Progenitor cell of endocrine pancreas (in vitro differentiated cells): ENCODE measurements around the gene SEMA7A. TPM values are rescaled to one million over a fixed set of nuclear protein-coding genes. Genes with fewer than 3 reads are reported as not detected.
A peak's percentile ranks its signal among the peaks of the same experiment; 100 is the strongest.
"Not testable (repeated sequence)": the region's sequence is repeated elsewhere in the genome, so short reads cannot be mapped to it uniquely, and the experiment has no call there.

Experiments used
- DNase-seq: peaks from one replicate; pipeline ENCODE4 v3.0.0; 2021; ENCODE audit warnings: low spot score; ENCODE audit not compliant: unreplicated experiment
- H3K27ac Mint-ChIP-seq: 2 replicates; pipeline ENCODE4 v1.8.0; 2021; ENCODE audit warnings: mild to moderate bottlenecking, moderate library complexity, mixed read lengths
- H3K27me3 Mint-ChIP-seq: 2 replicates; pipeline ENCODE4 v1.8.0; 2021; ENCODE audit warnings: mixed read lengths
- H3K36me3 Mint-ChIP-seq: 2 replicates; pipeline ENCODE4 v1.8.0; 2022; ENCODE audit warnings: mixed read lengths; ENCODE audit not compliant: insufficient read depth
- H3K4me1 Mint-ChIP-seq: 2 replicates; pipeline ENCODE4 v1.8.0; 2021; ENCODE audit warnings: low read depth, mixed read lengths
- H3K4me3 Mint-ChIP-seq: 2 replicates; pipeline ENCODE4 v1.8.0; 2021; ENCODE audit warnings: low read depth, mild to moderate bottlenecking, moderate library complexity, mixed read lengths
- H3K9me3 Mint-ChIP-seq: 2 replicates; pipeline ENCODE4 v1.8.0; 2021; ENCODE audit warnings: low read depth, mixed read lengths
- CTCF ChIP-seq: fragments of 200-600 bp; sonication (generic); IDR thresholded peaks from one replicate; pipeline ENCODE4 v1.5.0; 2021; ENCODE audit warnings: antibody characterized with exemption, mild to moderate bottlenecking; ENCODE audit not compliant: unreplicated experiment
- total RNA-seq: library from RNA; stranded (reverse); gene quantifications from 2 replicates; pipeline ENCODE4 v1.2.1, GENCODE V29; 2021

SEMA7A gene
- total RNA-seq, 1 donor from 2014 or later, result 1.9 TPM

GRCh38 chr15:74390647-74391288, 43.0 kb downstream of the SEMA7A start:
- Mint-ChIP-seq H3K9me3 (no peaks in the 10 kb centered on the region), H3K4me1 (no peaks in the 10 kb centered on the region), H3K27me3 (peaks cover 27% of the 10 kb centered on the region), H3K27ac (no peak overlapping the region), H3K36me3 (no peaks in the 10 kb centered on the region), H3K4me3 (no peak overlapping the region)
- TF ChIP-seq CTCF, result no peak
- no peak for DNase-seq

- H3K27me3 Mint-ChIP-seq, result peaks cover 27% of the 10 kb centered on the region
- DNase-seq, H3K4me3 Mint-ChIP-seq, H3K4me1 Mint-ChIP-seq, H3K27ac Mint-ChIP-seq, H3K9me3 Mint-ChIP-seq, H3K36me3 Mint-ChIP-seq: not testable (repeated sequence)
Measured at GRCh38 chr15:74390049-74390646, 43.6 kb downstream of the SEMA7A start.

- Mint-ChIP-seq H3K4me3 (no peak overlapping the region), H3K27ac (peak overlapping the region; percentile 49), H3K36me3 (no peaks in the 10 kb centered on the region), H3K4me1 (no peaks in the 10 kb centered on the region), H3K9me3 (no peaks in the 10 kb centered on the region), H3K27me3 (peaks cover 20% of the 10 kb centered on the region)
- DNase-seq, result no peak
- TF ChIP-seq CTCF, result no peak
Measured at GRCh38 chr15:74389241-74390048, 44.3 kb downstream of the SEMA7A start.

GRCh38 chr15:74388363-74388951, 45.3 kb downstream of the SEMA7A start:
- no peak overlapping the region for H3K4me3 Mint-ChIP-seq
- no peaks in the 10 kb centered on the region for H3K4me1 Mint-ChIP-seq
- no peak for DNase-seq

GRCh38 chr15:74387621-74388362, 46.0 kb downstream of the SEMA7A start:
- Mint-ChIP-seq H3K27me3 (peaks cover 3% of the 10 kb centered on the region), H3K36me3 (no peaks in the 10 kb centered on the region), H3K9me3 (no peaks in the 10 kb centered on the region), H3K4me3 (no peak overlapping the region), H3K27ac (no peak overlapping the region), H3K4me1 (no peaks in the 10 kb centered on the region)
- no peak for DNase-seq
- TF ChIP-seq CTCF, result no peak

More at GRCh38 chr15:74388363-74388951, 45.3 kb downstream of the SEMA7A start:
- Mint-ChIP-seq H3K36me3 (no peaks in the 10 kb centered on the region), H3K27ac (no peak overlapping the region), H3K27me3 (peaks cover 10% of the 10 kb centered on the region), H3K9me3 (no peaks in the 10 kb centered on the region)
- TF ChIP-seq CTCF, result no peak
